ENCODE results near the gene RAB3C.

The RAB3C gene

GRCh38 chr5:58699762-58700118, 116.9 kb downstream of the RAB3C start:
- TF ChIP-seq, protein P1, sequence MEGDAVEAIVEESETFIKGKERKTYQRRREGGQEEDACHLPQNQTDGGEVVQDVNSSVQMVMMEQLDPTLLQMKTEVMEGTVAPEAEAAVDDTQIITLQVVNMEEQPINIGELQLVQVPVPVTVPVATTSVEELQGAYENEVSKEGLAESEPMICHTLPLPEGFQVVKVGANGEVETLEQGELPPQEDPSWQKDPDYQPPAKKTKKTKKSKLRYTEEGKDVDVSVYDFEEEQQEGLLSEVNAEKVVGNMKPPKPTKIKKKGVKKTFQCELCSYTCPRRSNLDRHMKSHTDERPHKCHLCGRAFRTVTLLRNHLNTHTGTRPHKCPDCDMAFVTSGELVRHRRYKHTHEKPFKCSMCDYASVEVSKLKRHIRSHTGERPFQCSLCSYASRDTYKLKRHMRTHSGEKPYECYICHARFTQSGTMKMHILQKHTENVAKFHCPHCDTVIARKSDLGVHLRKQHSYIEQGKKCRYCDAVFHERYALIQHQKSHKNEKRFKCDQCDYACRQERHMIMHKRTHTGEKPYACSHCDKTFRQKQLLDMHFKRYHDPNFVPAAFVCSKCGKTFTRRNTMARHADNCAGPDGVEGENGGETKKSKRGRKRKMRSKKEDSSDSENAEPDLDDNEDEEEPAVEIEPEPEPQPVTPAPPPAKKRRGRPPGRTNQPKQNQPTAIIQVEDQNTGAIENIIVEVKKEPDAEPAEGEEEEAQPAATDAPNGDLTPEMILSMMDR (IDR thresholded peaks at IDR 0.05; ENCODE audit: low read length) = no peak
- TF ChIP-seq EZH2phosphoT487 (IDR thresholded peaks at IDR 0.05; ENCODE audit: low read length) = no peak
- no peak for TF ChIP-seq EZH2 (optimal IDR thresholded peaks at IDR 0.05; ENCODE audit: low read depth, low read length)
- Histone ChIP-seq H3K4me3 (ENCODE audit: low read length) (no peak overlapping the region), H3F3A (ENCODE audit: insufficient read depth, low read length) (no peaks in the 10 kb centered on the region), H3K4me1 (ENCODE audit: low read length) (no peaks in the 10 kb centered on the region), H3K36me3 (replicated peaks; ENCODE audit: insufficient read depth, low read length) (no peaks in the 10 kb centered on the region), H2AFZ (ENCODE audit: low read length) (no peak overlapping the region), H4K20me1 (ENCODE audit: insufficient read depth, low read length) (no peaks in the 10 kb centered on the region), H3K9ac (ENCODE audit: low read length) (no peak overlapping the region), H3K4me2 (ENCODE audit: low read depth, low read length) (no peak overlapping the region), H3K9me2 (replicated peaks; ENCODE audit: insufficient read depth, low read length) (no peaks in the 10 kb centered on the region), H3K27ac (ENCODE audit: low read length) (no peak overlapping the region), H3K27me3 (replicated peaks; ENCODE audit: insufficient read depth, low read length) (no peaks in the 10 kb centered on the region), H3K79me2 (ENCODE audit: low read length) (no peaks in the 10 kb centered on the region), H3K9me3 (replicated peaks; ENCODE audit: insufficient read depth, low read length) (no peaks in the 10 kb centered on the region)
- no peak for DNase-seq

DNA sequence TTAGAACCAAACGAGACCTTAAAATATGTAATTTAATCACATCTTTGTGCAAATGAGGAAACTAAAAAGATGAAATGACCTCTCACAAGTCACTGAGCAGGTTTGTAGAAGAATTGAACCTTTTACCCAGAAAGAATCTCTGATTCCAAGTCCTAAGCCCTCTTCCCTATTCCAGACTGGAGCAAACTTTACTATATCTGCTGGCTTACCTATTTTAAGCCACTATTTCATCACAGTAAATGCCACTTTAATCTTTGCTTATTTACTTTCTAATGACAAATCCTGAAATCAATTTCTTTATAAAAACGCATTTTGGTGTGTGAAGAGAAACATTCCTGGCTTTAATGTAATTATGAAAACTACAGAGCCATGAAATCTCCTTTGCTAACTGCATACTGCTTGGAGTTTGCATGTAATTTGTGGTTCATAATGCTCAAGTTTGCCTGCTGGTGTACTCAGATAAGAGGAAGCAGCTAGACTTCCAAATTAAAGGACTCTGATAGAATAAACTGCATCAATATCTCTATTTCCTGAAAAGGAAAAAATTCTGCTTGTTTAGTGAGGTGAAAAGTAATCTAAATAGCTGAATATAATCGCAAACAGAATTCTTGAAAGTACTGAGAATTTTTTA, 121.2 kb downstream of the RAB3C start:
- Histone ChIP-seq H3K4me3 (ENCODE audit: low read length) (no peak overlapping the region), H3K9me3 (replicated peaks; ENCODE audit: insufficient read depth, low read length) (no peaks in the 10 kb centered on the region), H3K36me3 (replicated peaks; ENCODE audit: insufficient read depth, low read length) (no peaks in the 10 kb centered on the region), H3K9ac (ENCODE audit: low read length) (no peak overlapping the region), H4K20me1 (ENCODE audit: insufficient read depth, low read length) (no peaks in the 10 kb centered on the region), H3K79me2 (ENCODE audit: low read length) (no peaks in the 10 kb centered on the region), H3K4me2 (ENCODE audit: low read depth, low read length) (no peak overlapping the region), H3K4me1 (ENCODE audit: low read length) (no peaks in the 10 kb centered on the region), H3F3A (ENCODE audit: insufficient read depth, low read length) (no peaks in the 10 kb centered on the region), H3K27me3 (replicated peaks; ENCODE audit: insufficient read depth, low read length) (no peaks in the 10 kb centered on the region), H3K9me2 (replicated peaks; ENCODE audit: insufficient read depth, low read length) (no peaks in the 10 kb centered on the region), H2AFZ (ENCODE audit: low read length) (no peak overlapping the region), H3K27ac (ENCODE audit: low read length) (no peak overlapping the region)
- TF ChIP-seq EZH2 (optimal IDR thresholded peaks at IDR 0.05; ENCODE audit: low read depth, low read length) (no peak), EZH2phosphoT487 (IDR thresholded peaks at IDR 0.05; ENCODE audit: low read length) (no peak)
- TF ChIP-seq, protein P1 (IDR thresholded peaks at IDR 0.05; ENCODE audit: low read length) = no peak
- no peak for DNase-seq

GRCh38 chr5:58706736-58707135, 123.9 kb downstream of the RAB3C start:
- Histone ChIP-seq H3K4me1 (ENCODE audit: low read length) (no peaks in the 10 kb centered on the region), H3K79me2 (ENCODE audit: low read length) (no peaks in the 10 kb centered on the region), H3K36me3 (replicated peaks; ENCODE audit: insufficient read depth, low read length) (no peaks in the 10 kb centered on the region), H3K27ac (ENCODE audit: low read length) (no peak overlapping the region), H3K9ac (ENCODE audit: low read length) (no peak overlapping the region), H3K27me3 (replicated peaks; ENCODE audit: insufficient read depth, low read length) (no peaks in the 10 kb centered on the region), H2AFZ (ENCODE audit: low read length) (no peak overlapping the region), H3K9me2 (replicated peaks; ENCODE audit: insufficient read depth, low read length) (no peaks in the 10 kb centered on the region), H3K4me3 (ENCODE audit: low read length) (no peak overlapping the region), H3F3A (ENCODE audit: insufficient read depth, low read length) (no peaks in the 10 kb centered on the region), H4K20me1 (ENCODE audit: insufficient read depth, low read length) (no peaks in the 10 kb centered on the region), H3K4me2 (ENCODE audit: low read depth, low read length) (no peak overlapping the region), H3K9me3 (replicated peaks; ENCODE audit: insufficient read depth, low read length) (no peaks in the 10 kb centered on the region)
- TF ChIP-seq EZH2 (optimal IDR thresholded peaks at IDR 0.05; ENCODE audit: low read depth, low read length) (no peak), EZH2phosphoT487 (IDR thresholded peaks at IDR 0.05; ENCODE audit: low read length) (no peak)
- TF ChIP-seq, protein P1 (IDR thresholded peaks at IDR 0.05; ENCODE audit: low read length) = no peak
- DNase-seq = no peak
